HUES64 (cell line): Measurements from ENCODE around the gene PAX9.

Experiments
- H3K27ac ChIP-seq: 2 replicates; pipeline ENCODE4 v1.7.0; 2013; ENCODE audit warnings: low read depth, low read length, inconsistent platforms
- H3K27me3 ChIP-seq: 2 replicates; pipeline ENCODE4 v1.6.1; 2013; ENCODE audit warnings: mild to moderate bottlenecking, low read length; ENCODE audit not compliant: insufficient read depth
- H3K36me3 ChIP-seq: 2 replicates; pipeline ENCODE4 v1.6.1; 2013; ENCODE audit warnings: mild to moderate bottlenecking, low read length; ENCODE audit not compliant: insufficient read depth
- H3K4me1 ChIP-seq: 2 replicates; pipeline ENCODE4 v1.6.1; 2013; ENCODE audit warnings: mild to moderate bottlenecking, low read length, moderate library complexity; ENCODE audit not compliant: insufficient read depth
- H3K4me3 ChIP-seq: 2 replicates; pipeline ENCODE4 v1.5.1; 2013; ENCODE audit warnings: mild to moderate bottlenecking, low read length, moderate library complexity
- H3K9ac ChIP-seq: 2 replicates; pipeline ENCODE4 v1.6.1; 2013; ENCODE audit warnings: mild to moderate bottlenecking, low read depth, low read length
- H3K9me3 ChIP-seq: 2 replicates; pipeline ENCODE4 v1.6.1; 2013; ENCODE audit warnings: low read depth, low read length; ENCODE audit not compliant: insufficient read depth
- WGBS: fragments of 150-250, 120-280 bp; methylation state at CpG from one replicate; pipeline ENCODE4 v1.1.7; 2013; ENCODE audit warnings: missing lambda C conversion rate; 5-methylcytosine and 5-hydroxymethylcytosine counted together

Gene PAX9

DNA sequence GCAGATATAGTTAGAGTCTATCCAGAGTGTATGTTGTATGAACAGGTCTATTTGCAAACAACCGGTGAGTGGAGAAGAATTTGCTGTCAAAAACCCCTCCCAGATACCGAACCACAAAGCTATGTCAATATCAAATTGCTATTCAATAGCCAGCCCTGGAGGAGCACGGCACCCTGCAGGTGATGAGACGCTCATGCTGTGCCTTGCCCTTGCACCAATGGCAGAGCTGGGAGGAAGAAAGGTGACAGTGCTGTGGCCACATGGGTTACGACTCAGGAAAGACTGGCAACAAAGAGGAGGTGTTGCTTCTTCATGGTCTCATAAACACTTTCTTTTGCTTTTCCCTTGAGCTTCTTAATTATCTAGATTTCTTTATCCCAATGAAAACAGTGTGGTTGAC, 55.7 kb downstream of the PAX9 start:
- H3K9me3 ChIP-seq = no peaks in the 10 kb centered on the region
- H3K27me3 ChIP-seq = no peaks in the 10 kb centered on the region
- H3K36me3 ChIP-seq = no peaks in the 10 kb centered on the region
- no peak overlapping the region for H3K9ac ChIP-seq
- H3K4me1 ChIP-seq = peaks cover 12% of the 10 kb centered on the region
- H3K4me3 ChIP-seq = no peak overlapping the region
- H3K27ac ChIP-seq = no peak overlapping the region
- 29% methylated on average over 5 of the region's 5 CpGs for WGBS

DNA sequence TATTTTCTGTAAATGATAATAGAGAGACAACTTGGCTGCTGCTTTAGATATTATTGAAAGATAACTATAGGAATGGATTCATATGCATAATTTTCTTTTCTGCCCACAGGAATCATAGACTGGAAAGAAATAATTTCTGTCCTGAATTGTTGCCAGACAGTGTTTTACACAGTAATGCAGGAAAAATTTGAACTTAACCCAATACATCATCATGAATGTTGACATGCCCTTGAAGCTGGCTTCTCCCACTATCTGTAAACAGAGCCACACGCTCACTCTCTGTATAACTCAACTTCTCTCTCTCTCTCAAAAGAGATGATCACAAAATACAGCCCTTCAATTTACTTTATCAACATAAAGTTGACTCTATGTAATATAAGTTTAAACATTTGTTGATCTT, 56.6 kb downstream of the PAX9 start:
- H3K4me1 ChIP-seq = peaks cover 12% of the 10 kb centered on the region
- WGBS = 97% methylated on average over 1 of the region's 1 CpG

DNA sequence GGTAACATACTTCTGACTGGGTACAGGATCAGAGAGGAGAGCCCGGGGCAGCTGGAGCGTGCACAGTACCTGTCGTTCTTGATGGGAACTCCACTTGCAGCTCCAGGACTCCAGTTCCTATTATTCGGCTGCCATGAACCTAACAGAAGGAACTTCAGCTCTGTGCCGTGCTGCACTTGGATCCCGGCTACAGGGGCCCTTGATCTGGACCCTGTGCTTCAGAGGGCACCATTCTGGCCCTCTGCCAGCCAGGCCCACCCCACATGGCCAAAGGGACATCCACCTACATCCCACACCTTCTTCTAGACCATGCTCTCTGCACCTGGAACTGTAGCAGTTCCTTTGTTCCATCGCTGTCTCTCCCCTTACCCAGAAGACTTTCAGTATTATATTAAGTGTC, 58.2 kb downstream of the PAX9 start:
- Histone ChIP-seq H3K4me3 (no peak overlapping the region), H3K9ac (no peak overlapping the region)
- WGBS = 93% methylated on average over 6 of the region's 7 CpGs

More for the DNA sequence above, 56.6 kb downstream of the PAX9 start:
- H3K9ac ChIP-seq = no peak overlapping the region
- H3K27me3 ChIP-seq = no peaks in the 10 kb centered on the region
- no peaks in the 10 kb centered on the region for H3K36me3 ChIP-seq
- no peak overlapping the region for H3K4me3 ChIP-seq
- no peak overlapping the region for H3K27ac ChIP-seq
- no peaks in the 10 kb centered on the region for H3K9me3 ChIP-seq

DNA sequence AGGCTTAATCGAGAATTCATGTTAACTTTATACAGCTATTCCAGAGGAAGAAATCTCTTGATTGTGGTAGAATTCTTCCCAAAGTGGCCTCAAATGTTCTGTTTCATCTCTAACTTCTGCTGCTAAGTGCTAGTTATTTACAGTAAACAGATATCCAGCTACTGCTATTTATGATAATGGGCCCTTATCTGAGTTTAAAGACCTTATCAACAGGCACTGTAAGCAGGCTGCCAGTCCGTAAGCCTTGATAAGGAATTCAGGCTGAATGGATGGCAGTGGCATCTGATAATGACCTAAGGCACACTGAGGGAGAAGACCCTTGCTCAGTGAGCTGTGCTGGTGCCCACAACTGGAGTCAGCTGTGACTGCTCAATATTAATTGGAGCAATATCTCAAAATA, 59.0 kb downstream of the PAX9 start:
- H3K27ac ChIP-seq = no peak overlapping the region
- peaks cover 17% of the 10 kb centered on the region for H3K4me1 ChIP-seq
- no peaks in the 10 kb centered on the region for H3K9me3 ChIP-seq
- 91% methylated on average over 2 of the region's 2 CpGs for WGBS
- no peaks in the 10 kb centered on the region for H3K27me3 ChIP-seq
- H3K9ac ChIP-seq = no peak overlapping the region
- H3K4me3 ChIP-seq = no peak overlapping the region
- H3K36me3 ChIP-seq = no peaks in the 10 kb centered on the region

More for the DNA sequence above, 58.2 kb downstream of the PAX9 start:
- no peaks in the 10 kb centered on the region for H3K9me3 ChIP-seq
- no peaks in the 10 kb centered on the region for H3K36me3 ChIP-seq
- no peak overlapping the region for H3K27ac ChIP-seq
- peaks cover 17% of the 10 kb centered on the region for H3K4me1 ChIP-seq
- no peaks in the 10 kb centered on the region for H3K27me3 ChIP-seq

DNA sequence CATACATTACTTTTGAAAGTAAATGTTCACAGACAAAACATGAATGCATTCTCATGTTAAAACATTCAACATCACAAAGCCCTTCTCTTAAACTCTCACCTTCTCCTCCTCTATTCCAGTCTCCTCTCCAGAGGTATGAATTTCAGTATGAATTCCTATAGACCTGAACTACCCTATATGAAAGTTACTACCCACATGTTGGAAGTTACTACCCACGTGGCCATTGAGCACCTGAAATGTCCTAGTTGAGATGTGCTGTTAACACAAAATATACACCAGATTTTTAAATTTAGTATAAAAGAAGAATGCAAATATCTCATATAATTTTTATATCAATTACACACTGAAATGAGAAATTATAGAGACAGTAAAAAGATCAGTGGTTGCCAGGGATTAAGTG, 60.2 kb downstream of the PAX9 start:
- Histone ChIP-seq H3K9me3 (no peaks in the 10 kb centered on the region), H3K27me3 (no peaks in the 10 kb centered on the region), H3K36me3 (no peaks in the 10 kb centered on the region), H3K9ac (no peak overlapping the region), H3K4me1 (peaks cover 14% of the 10 kb centered on the region; the same call in 1 of the 2 replicates), H3K27ac (no peak overlapping the region), H3K4me3 (no peak overlapping the region)
- no CpG with 5 or more reads among the region's 1 CpG for WGBS

DNA sequence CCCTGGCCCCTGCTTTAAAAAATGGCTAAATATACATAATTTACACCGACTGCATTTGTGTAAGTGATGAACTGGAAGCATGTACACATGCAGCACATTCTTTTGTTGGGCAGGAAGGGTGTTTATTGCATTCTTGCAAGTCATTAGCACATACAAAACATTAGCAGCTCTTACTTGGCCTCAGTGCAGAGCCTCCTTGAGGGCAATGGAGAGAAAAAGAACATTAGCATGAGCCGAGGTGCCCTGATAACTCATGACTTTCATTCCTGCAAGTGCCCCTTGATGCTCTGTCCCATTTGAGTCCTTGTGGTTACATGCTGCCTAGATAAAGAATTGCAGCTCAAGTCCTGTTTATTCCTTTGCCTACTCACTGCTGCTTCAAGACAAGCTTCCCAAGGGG, 61.9 kb downstream of the PAX9 start:
- Histone ChIP-seq H3K9ac (no peak overlapping the region), H3K27me3 (no peaks in the 10 kb centered on the region), H3K4me3 (no peak overlapping the region), H3K27ac (no peak overlapping the region), H3K4me1 (0 out of 2 replicates have a peak, but pooled peaks cover 5% of the 10 kb centered on the region), H3K9me3 (no peaks in the 10 kb centered on the region), H3K36me3 (no peaks in the 10 kb centered on the region)
- WGBS = 83% methylated on average over 2 of the region's 2 CpGs

DNA sequence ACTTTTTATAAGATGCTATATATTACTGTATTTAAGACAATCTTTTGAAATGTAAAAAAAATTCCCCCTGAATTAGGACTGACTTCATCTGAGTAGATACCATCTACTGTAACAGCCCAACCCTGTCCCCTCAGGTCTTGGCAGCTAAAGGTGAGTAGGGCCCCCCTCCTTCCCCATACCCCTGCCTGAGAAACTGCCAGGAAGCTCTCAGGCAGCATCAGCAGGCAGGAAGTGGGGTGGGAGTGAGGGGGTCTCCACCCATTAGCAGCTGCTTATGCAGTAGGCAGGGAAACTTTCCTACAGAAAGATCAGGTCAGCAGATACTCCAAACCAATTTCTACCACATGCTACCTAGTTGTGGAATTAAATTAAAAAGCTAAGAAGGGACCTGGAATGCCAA, 62.5 kb downstream of the PAX9 start:
- Histone ChIP-seq H3K27ac (no peak overlapping the region), H3K27me3 (no peaks in the 10 kb centered on the region), H3K36me3 (no peaks in the 10 kb centered on the region), H3K9ac (no peak overlapping the region), H3K9me3 (no peaks in the 10 kb centered on the region), H3K4me3 (no peak overlapping the region), H3K4me1 (0 out of 2 replicates have a peak, but pooled peaks cover 5% of the 10 kb centered on the region)

DNA sequence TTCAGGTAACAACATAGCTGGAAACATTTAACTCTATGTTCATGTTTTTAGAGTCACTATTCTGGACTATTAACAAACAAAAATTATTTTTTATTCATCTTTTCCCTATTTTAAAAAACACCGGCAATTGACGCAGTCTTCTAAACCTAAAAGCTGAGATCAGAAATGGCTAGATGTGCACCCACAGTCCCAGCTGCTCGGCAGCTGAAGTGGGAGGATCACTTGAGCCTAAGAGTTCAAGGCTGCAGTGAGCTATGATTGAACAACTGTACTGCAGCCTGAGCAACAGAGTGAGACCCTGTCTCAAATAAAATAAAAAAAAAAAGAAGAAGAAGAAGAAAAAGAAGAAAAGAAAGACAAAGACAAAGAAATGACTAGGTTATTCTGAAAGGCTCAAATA, 64.5 kb downstream of the PAX9 start:
- 91% methylated on average over 3 of the region's 3 CpGs for WGBS
- H3K27me3 ChIP-seq = no peaks in the 10 kb centered on the region

More for the DNA sequence above, 64.5 kb downstream of the PAX9 start:
- Histone ChIP-seq H3K4me1 (0 out of 2 replicates have a peak, but pooled peaks cover 5% of the 10 kb centered on the region), H3K4me3 (no peak overlapping the region), H3K9ac (no peak overlapping the region), H3K27ac (no peak overlapping the region), H3K36me3 (no peaks in the 10 kb centered on the region), H3K9me3 (no peaks in the 10 kb centered on the region)
